Fibroblast of lung (primary cell): ENCODE measurements around the gene KRT4. TPM values are rescaled to one million over a fixed set of nuclear protein-coding genes. Genes with fewer than 3 reads are reported as not detected.

Source experiments
- DNase-seq, 2 donors: peaks; one replicate each; pipeline versions ENCODE4 v3.0.0 to v3.0.0-alpha.2; 2010; ENCODE audit warnings: low read depth in 2 of 2
- H2AFZ ChIP-seq: 2 replicates; pipeline ENCODE4 v1.5.1; 2012; ENCODE audit warnings: low read length, control low read depth, inconsistent platforms
- H3K27ac ChIP-seq: 2 replicates; pipeline ENCODE4 v1.5.1; 2011; ENCODE audit warnings: low read length, control low read depth; ENCODE audit not compliant: insufficient read depth
- H3K27me3 ChIP-seq: 2 replicates; pipeline ENCODE4 v1.5.1; 2011; ENCODE audit warnings: mild to moderate bottlenecking, low read length; ENCODE audit not compliant: control insufficient read depth, insufficient read depth
- H3K36me3 ChIP-seq: 2 replicates; pipeline ENCODE4 v1.5.1; 2011; ENCODE audit warnings: low read length; ENCODE audit not compliant: control insufficient read depth, insufficient read depth
- H3K4me1 ChIP-seq: 2 replicates; pipeline ENCODE4 v1.5.1; 2011; ENCODE audit warnings: low read length; ENCODE audit not compliant: control insufficient read depth, insufficient read depth; ENCODE audit errors: extremely low read depth
- H3K4me2 ChIP-seq: 2 replicates; pipeline ENCODE4 v1.5.1; 2011; ENCODE audit warnings: low read length, control low read depth; ENCODE audit not compliant: insufficient read depth; ENCODE audit errors: extremely low read depth
- H3K4me3 ChIP-seq, 4 experiments: fragments of 200-600 bp in 1 of 4; sonication (generic) in 1 of 4; replicated peaks in 1 of 4; 2 replicates each; pipeline ENCODE4 v1.5.1; 2011 to 2016; ENCODE audit warnings: low read length in 4 of 4, low read depth in 3 of 4, mild to moderate bottlenecking in 3 of 4, control low read depth in 2 of 4, inconsistent platforms in 1 of 4, mixed read lengths in 1 of 4; ENCODE audit not compliant: insufficient read depth in 1 of 4; ENCODE audit errors: control extremely low read depth in 1 of 4
- H3K79me2 ChIP-seq: 2 replicates; pipeline ENCODE4 v1.5.1; 2012; ENCODE audit warnings: mild to moderate bottlenecking, low read length, inconsistent platforms; ENCODE audit not compliant: control insufficient read depth, insufficient read depth
- H3K9ac ChIP-seq: 2 replicates; pipeline ENCODE4 v1.5.1; 2011; ENCODE audit warnings: mild to moderate bottlenecking, low read length, control low read depth; ENCODE audit not compliant: insufficient read depth
- H3K9me3 ChIP-seq: 2 replicates; pipeline ENCODE4 v1.5.1; 2012; ENCODE audit warnings: low read depth, low read length; ENCODE audit not compliant: control insufficient read depth, insufficient read depth
- H4K20me1 ChIP-seq: 2 replicates; pipeline ENCODE4 v1.5.1; 2011; ENCODE audit warnings: low read length; ENCODE audit not compliant: control insufficient read depth, insufficient read depth; ENCODE audit errors: extremely low read depth
- CTCF ChIP-seq, 2 donors: IDR thresholded peaks in 1 of 2; conservative IDR thresholded peaks in 1 of 2; 1 replicate in 1 of 2; 2 replicates in 1 of 2; pipeline ENCODE4 v1.5.1; 2011 to 2012; ENCODE audit warnings: low read length in 2 of 2, control low read depth in 1 of 2, inconsistent platforms in 1 of 2, low read depth in 1 of 2, mild to moderate bottlenecking in 1 of 2
- EZH2 ChIP-seq: IDR thresholded peaks from 2 replicates; pipeline ENCODE4 v1.5.1; 2012; ENCODE audit warnings: low read length, control low read depth, mild to moderate bottlenecking; ENCODE audit errors: missing control alignments
- polyA plus RNA-seq, 2 donors: library from polyadenylated mRNA; depleted of rRNA in 1 of 2; stranded (reverse) in 1 of 2; unstranded in 1 of 2; fragments of >200 nt; gene quantifications; 2 replicates each; pipeline ENCODE4 v1.2.1, GENCODE V29; 2011 to 2012; ENCODE audit warnings: missing spikeins in 1 of 2
- total RNA-seq: library from RNA; depleted of rRNA; stranded (reverse); fragments of >200 nt; gene quantifications from 2 replicates; pipeline ENCODE4 v1.2.1, GENCODE V29; 2014

Gene KRT4
- total and polyA plus RNA-seq, 2 donors (not counting 1 experiment from before 2014, with no cell fraction given): under 0.01 to 0.23 TPM

- Histone ChIP-seq H3K79me2 (no peaks in the 10 kb centered on the region), H3K4me2 (no peak overlapping the region), H3K4me1 (no peaks in the 10 kb centered on the region), H3K4me3 (no peak overlapping the region), H3K27me3 (peaks cover 2% of the 10 kb centered on the region), H3K36me3 (no peaks in the 10 kb centered on the region), H3K9ac (no peak overlapping the region), H2AFZ (no peak overlapping the region), H3K27ac (no peak overlapping the region), H3K9me3 (no peaks in the 10 kb centered on the region), H4K20me1 (no peaks in the 10 kb centered on the region)
- no peak for DNase-seq
- no peak for TF ChIP-seq CTCF (conservative IDR thresholded peaks at IDR 0.05 in 1 of 2, IDR thresholded peaks at IDR 0.05 in 1 of 2; ENCODE audit: low read depth in 1 of 2, low read length in 2 of 2)
- TF ChIP-seq EZH2: no peak
Observed at GRCh38 chr12:52851787-52852186, 37.9 kb upstream of the KRT4 start.

GRCh38 chr12:52850681-52851080 lies 36.8 kb upstream of the KRT4 start:
- H3K4me2 ChIP-seq: no peak overlapping the region
- TF ChIP-seq CTCF (conservative IDR thresholded peaks at IDR 0.05 in 1 of 2, IDR thresholded peaks at IDR 0.05 in 1 of 2; ENCODE audit: low read depth in 1 of 2, low read length in 2 of 2) (no peak), EZH2 (no peak)
- H3K4me3 ChIP-seq: no peak overlapping the region
- no peak overlapping the region for H3K9ac ChIP-seq
- DNase-seq: no peak
- no peaks in the 10 kb centered on the region for H4K20me1 ChIP-seq
- H2AFZ ChIP-seq: no peak overlapping the region
- H3K79me2 ChIP-seq: no peaks in the 10 kb centered on the region
- no peaks in the 10 kb centered on the region for H3K36me3 ChIP-seq
- H3K27ac ChIP-seq: no peak overlapping the region
- H3K9me3 ChIP-seq: no peaks in the 10 kb centered on the region
- H3K27me3 ChIP-seq: peaks cover 2% of the 10 kb centered on the region
- no peaks in the 10 kb centered on the region for H3K4me1 ChIP-seq

- H3K36me3 ChIP-seq: no peaks in the 10 kb centered on the region
- no peaks in the 10 kb centered on the region for H3K4me1 ChIP-seq
- no peaks in the 10 kb centered on the region for H3K79me2 ChIP-seq
- H3K9me3 ChIP-seq: no peaks in the 10 kb centered on the region
- H3K27ac ChIP-seq: no peak overlapping the region
- no peak overlapping the region for H3K4me2 ChIP-seq
- no peaks in the 10 kb centered on the region for H4K20me1 ChIP-seq
- TF ChIP-seq CTCF (conservative IDR thresholded peaks at IDR 0.05 in 1 of 2, IDR thresholded peaks at IDR 0.05 in 1 of 2; ENCODE audit: low read depth in 1 of 2, low read length in 2 of 2) (no peak), EZH2 (no peak)
- H3K9ac ChIP-seq: no peak overlapping the region
- peaks cover 2% of the 10 kb centered on the region for H3K27me3 ChIP-seq
- H3K4me3 ChIP-seq: no peak overlapping the region
- no peak for DNase-seq
- H2AFZ ChIP-seq: no peak overlapping the region
Observed at GRCh38 chr12:52849511-52849910, 35.6 kb upstream of the KRT4 start.
